ENCODE results near the gene CHURC1. TPM values are rescaled to one million over a fixed set of nuclear protein-coding genes. Genes with fewer than 3 reads are reported as not detected.

Gene CHURC1
- polyA plus RNA-seq, 1 donor (not counting 4 experiments of a cell fraction or from before 2014, with no cell fraction given): 126 TPM

DNA sequence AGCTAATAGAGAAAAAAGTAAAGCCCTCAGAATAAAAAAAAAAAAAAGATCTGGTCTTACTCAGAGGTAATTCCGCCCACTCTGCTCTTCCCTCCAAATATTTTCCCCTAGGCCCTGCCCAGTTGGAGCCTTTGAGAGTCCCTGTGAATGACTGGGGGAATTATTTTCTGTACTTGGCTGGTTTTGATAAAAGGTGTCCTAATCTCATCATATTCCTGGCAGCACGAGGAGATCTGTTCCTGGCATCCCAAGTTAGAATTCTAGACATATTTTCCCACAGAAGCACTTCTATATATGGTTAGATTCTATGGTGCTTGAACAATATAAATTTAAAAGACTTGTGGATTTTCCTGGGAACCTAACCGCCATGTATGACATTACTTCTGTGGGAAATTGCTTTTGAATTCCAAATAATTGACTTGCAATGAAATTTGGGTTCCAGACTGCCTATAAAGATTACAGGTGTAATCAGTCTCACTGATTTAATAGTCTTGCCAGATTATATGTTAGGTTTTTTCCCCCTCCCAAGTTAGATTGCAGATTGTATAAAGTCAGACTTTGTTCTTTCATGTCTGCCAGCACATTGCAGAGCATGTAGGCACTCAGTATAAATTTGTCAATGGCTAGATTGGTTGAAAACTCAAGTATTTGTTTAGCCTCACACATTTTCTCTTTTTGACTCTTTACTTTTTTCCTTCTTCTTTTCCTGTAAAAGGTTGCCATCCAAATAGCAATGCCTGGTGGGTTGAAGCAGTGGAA, 16.0 kb downstream of the CHURC1 start:
- FAIRE-seq (no peak), DNase-seq (ENCODE audit: low read depth, low spot score) (no peak)
- H3K4me3 ChIP-seq (ENCODE audit: control insufficient read depth in 2 of 3, extremely low read depth in 1 of 3, insufficient read depth in 2 of 3, low read depth in 1 of 3, low read length in 3 of 3): no peak overlapping the region
- no peaks in the 10 kb centered on the region for H3K9me1 ChIP-seq (ENCODE audit: control insufficient read depth, extremely low read depth, insufficient read depth, low read length)
- no peaks in the 10 kb centered on the region for H3K9me3 ChIP-seq (ENCODE audit: control insufficient read depth, low read depth, low read length)
- H3K4me1 ChIP-seq (ENCODE audit: control insufficient read depth, extremely low read depth, insufficient read depth, low read length): no peaks in the 10 kb centered on the region
- H3K27ac ChIP-seq (ENCODE audit: control insufficient read depth, insufficient read depth, low read length): no peak overlapping the region
- peaks cover 1% of the 10 kb centered on the region for H3K79me2 ChIP-seq (ENCODE audit: control insufficient read depth, insufficient read depth, low read length)
- dilution Hi-C loops (cut with MboI; ENCODE audit: extremely low pct_ligation_motif_present, low sequenced_read_pairs): no loop called here
- no peak overlapping the region for H3K9ac ChIP-seq (ENCODE audit: control insufficient read depth, extremely low read depth, insufficient read depth, low read length)
- H4K20me1 ChIP-seq (ENCODE audit: control insufficient read depth, extremely low read depth, insufficient read depth, low read length): no peaks in the 10 kb centered on the region
- H3K4me2 ChIP-seq (ENCODE audit: control insufficient read depth, extremely low read depth, insufficient read depth, low read depth, low read length): no peak overlapping the region
- H3K36me3 ChIP-seq (ENCODE audit: control insufficient read depth in 2 of 2, extremely low read depth in 1 of 2, insufficient read depth in 2 of 2, low read length in 2 of 2): peaks cover 10 to 33% of the 10 kb centered on the region in 2 experiments
- no peaks in the 10 kb centered on the region for H3K27me3 ChIP-seq (ENCODE audit: control insufficient read depth, extremely low read depth, insufficient read depth, low read length)
- TF ChIP-seq EZH2 (IDR thresholded peaks at IDR 0.05; ENCODE audit: low read length): no peak
- TF ChIP-seq, protein P1, sequence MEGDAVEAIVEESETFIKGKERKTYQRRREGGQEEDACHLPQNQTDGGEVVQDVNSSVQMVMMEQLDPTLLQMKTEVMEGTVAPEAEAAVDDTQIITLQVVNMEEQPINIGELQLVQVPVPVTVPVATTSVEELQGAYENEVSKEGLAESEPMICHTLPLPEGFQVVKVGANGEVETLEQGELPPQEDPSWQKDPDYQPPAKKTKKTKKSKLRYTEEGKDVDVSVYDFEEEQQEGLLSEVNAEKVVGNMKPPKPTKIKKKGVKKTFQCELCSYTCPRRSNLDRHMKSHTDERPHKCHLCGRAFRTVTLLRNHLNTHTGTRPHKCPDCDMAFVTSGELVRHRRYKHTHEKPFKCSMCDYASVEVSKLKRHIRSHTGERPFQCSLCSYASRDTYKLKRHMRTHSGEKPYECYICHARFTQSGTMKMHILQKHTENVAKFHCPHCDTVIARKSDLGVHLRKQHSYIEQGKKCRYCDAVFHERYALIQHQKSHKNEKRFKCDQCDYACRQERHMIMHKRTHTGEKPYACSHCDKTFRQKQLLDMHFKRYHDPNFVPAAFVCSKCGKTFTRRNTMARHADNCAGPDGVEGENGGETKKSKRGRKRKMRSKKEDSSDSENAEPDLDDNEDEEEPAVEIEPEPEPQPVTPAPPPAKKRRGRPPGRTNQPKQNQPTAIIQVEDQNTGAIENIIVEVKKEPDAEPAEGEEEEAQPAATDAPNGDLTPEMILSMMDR (optimal IDR thresholded peaks at IDR 0.05 in 1 of 3, IDR thresholded peaks at IDR 0.05 in 1 of 3, conservative IDR thresholded peaks at IDR 0.05 in 1 of 3; ENCODE audit: extremely low read depth in 1 of 3, insufficient read depth in 2 of 3, low read length in 3 of 3): no peak
- no peak overlapping the region for H2AFZ ChIP-seq (ENCODE audit: control insufficient read depth, low read length)

DNA sequence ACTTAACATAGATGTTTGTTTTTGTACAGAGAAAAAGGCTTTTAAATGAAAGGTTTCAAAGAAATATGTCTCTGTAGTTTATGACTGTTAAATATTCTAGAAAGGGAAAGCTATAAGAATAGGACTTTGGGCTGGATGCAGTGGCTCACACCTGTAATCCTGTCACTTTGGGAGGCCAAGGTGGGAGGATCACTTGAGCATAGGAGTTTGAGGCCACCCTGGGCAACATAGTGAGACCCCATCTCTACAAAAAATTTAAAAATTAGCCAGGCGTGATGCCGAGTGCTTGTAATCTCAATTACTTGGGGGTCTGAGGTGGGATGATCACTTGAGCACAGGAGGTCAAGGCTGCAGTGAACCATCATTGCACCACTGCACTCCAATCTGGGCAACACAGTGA, 16.9 kb downstream of the CHURC1 start:
- dilution Hi-C loops (cut with MboI; ENCODE audit: extremely low pct_ligation_motif_present, low sequenced_read_pairs): no loop called here
- Histone ChIP-seq H3K36me3 (ENCODE audit: control insufficient read depth in 2 of 2, extremely low read depth in 1 of 2, insufficient read depth in 2 of 2, low read length in 2 of 2) (peaks cover 8 to 32% of the 10 kb centered on the region in 2 experiments), H3K4me3 (ENCODE audit: control insufficient read depth in 2 of 3, extremely low read depth in 1 of 3, insufficient read depth in 2 of 3, low read depth in 1 of 3, low read length in 3 of 3) (no peak overlapping the region), H3K9me3 (ENCODE audit: control insufficient read depth, low read depth, low read length) (no peaks in the 10 kb centered on the region), H3K27ac (ENCODE audit: control insufficient read depth, insufficient read depth, low read length) (no peak overlapping the region), H2AFZ (ENCODE audit: control insufficient read depth, low read length) (no peak overlapping the region), H4K20me1 (ENCODE audit: control insufficient read depth, extremely low read depth, insufficient read depth, low read length) (no peaks in the 10 kb centered on the region), H3K9ac (ENCODE audit: control insufficient read depth, extremely low read depth, insufficient read depth, low read length) (no peak overlapping the region), H3K79me2 (ENCODE audit: control insufficient read depth, insufficient read depth, low read length) (no peaks in the 10 kb centered on the region), H3K4me1 (ENCODE audit: control insufficient read depth, extremely low read depth, insufficient read depth, low read length) (no peaks in the 10 kb centered on the region), H3K4me2 (ENCODE audit: control insufficient read depth, extremely low read depth, insufficient read depth, low read depth, low read length) (no peak overlapping the region), H3K9me1 (ENCODE audit: control insufficient read depth, extremely low read depth, insufficient read depth, low read length) (no peaks in the 10 kb centered on the region), H3K27me3 (ENCODE audit: control insufficient read depth, extremely low read depth, insufficient read depth, low read length) (no peaks in the 10 kb centered on the region)
- DNase-seq (ENCODE audit: low read depth, low spot score) (no peak), FAIRE-seq (no peak)
- TF ChIP-seq EZH2 (IDR thresholded peaks at IDR 0.05; ENCODE audit: low read length): no peak
- TF ChIP-seq, protein P1 (optimal IDR thresholded peaks at IDR 0.05 in 1 of 3, IDR thresholded peaks at IDR 0.05 in 1 of 3, conservative IDR thresholded peaks at IDR 0.05 in 1 of 3; ENCODE audit: extremely low read depth in 1 of 3, insufficient read depth in 2 of 3, low read length in 3 of 3): no peak

All from keratinocyte (primary cell).